GM19043 (cell line): ENCODE data around the gene CHMP1B.

Experiments
- ATAC-seq: cut with Tn5 transposase; IDR thresholded peaks from one replicate; pipeline ENCODE4 v1.9.1; 2021; ENCODE audit warnings: low read depth; ENCODE audit not compliant: unreplicated experiment

The CHMP1B gene

DNA sequence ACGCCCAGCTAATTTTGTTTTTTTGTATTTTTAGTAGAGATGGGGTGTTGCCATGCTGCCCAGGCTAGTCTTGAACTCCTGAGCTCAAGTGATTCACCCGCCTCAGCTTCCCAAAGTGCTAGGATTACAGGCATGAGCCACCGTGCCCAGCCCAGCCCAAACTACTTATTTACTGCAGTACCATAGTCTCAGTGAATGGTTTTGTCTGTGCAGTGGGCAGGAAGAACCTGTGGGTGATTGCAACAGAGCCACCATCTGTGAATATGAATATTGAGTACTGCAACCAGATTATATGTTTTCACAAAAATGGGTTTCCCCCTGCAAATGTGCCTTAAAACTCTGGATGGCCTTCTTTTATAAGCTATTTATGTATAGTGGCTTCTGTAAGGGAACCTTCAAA is 47.9 kb downstream of the CHMP1B start:
- ATAC-seq, result no peak

DNA sequence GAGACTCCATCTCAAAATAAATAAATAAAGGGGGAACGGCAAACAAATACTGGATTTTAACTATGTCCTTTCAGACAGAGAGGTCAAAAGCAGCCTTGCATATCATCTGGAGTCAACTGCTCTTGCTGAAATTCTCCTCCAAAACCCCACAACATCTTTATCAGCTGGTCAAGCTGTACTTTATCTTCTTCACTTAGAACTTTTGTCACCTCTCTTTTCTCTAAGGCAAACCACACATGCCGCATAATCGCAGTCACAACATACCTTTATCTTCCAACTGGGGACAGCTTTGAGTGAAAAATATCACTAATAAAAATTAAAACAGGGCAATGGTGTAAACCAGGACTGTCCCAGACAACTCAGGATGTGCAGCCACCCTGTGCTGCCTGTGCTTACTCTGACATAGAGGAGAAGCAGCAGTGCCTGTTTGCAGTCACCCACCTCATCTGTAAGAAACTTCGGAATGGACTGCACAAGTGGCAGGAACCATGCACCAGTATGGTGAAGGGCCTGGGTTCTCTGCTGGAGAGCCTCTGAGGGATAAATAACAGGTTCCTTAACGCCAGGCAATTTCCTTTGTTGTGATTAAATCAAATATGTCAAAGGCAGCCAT is 50.7 kb downstream of the CHMP1B start:
- ATAC-seq, result no peak

DNA sequence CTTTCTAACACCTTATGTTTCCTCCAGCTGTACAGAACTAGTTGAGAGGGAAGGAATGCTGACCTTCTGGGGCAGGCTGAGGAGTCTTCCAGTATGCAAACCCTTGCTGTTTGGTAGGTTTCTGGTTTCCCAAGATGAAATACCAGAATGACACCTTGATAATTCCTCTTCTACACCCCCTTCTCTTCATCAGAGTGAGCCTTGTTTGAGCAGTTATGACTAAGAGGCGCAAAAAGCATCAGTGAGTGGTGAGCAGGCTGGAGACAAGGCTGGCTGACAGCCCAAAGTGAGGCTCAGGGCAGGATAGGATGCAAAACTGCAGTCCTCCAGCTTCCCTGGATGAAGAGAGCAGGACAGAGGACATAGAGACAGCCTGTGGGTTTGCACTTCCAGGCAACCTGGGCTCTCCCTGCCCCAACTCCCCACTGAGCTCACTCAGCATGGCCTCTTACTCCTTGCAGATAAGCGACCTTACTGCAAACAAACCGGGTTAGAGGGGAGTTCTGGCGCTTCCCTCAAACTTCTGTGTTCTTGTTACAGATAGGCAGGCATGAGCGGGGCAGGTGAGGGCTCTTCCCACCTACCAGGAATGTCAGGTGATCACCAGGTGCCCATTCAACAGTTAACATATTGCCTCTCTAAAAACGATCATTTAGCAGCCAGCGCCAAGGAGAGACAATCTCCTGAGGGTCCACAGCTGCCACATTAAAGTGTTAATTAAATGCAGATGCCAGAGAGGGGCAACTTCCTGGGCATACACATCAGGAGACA is 51.5 kb downstream of the CHMP1B start:
- ATAC-seq, result no peak
